WTC11 (cell line): Measurements from ENCODE around the gene SLC39A6. TPM values are rescaled to one million over a fixed set of nuclear protein-coding genes. Genes with fewer than 3 reads are reported as not detected.

Experiments used
- ATAC-seq: fragments of 200-7000 bp; cut with Tn5 transposase; 2 replicates; pipeline ENCODE4 v1.10.0; 2021; ENCODE audit warnings: mild to moderate bottlenecking, moderate library complexity
- CTCF ChIA-PET: fragments of 300-600 bp; sonication (Branson Sonifier 250); formaldehyde crosslinking; loops from one replicate; lab custom pipeline; 2021; ENCODE audit warnings: antibody characterized with exemption; lab: Charles Lee
- POLR2A ChIA-PET: fragments of 350-600 bp; sonication (Branson Sonifier 250); formaldehyde crosslinking; loops from one replicate; lab custom pipeline; 2021; ENCODE audit warnings: antibody characterized with exemption; lab: Charles Lee
- DNase-seq: peaks from one replicate; pipeline ENCODE4 v3.0.0; 2021; ENCODE audit warnings: low spot score
- H3K27ac Mint-ChIP-seq: 2 replicates; pipeline ENCODE4 v1.8.0; 2021; ENCODE audit warnings: mixed read lengths
- H3K27me3 Mint-ChIP-seq: 2 replicates; pipeline ENCODE4 v1.8.0; 2021; ENCODE audit warnings: low read depth, mild to moderate bottlenecking, moderate library complexity, mixed read lengths
- H3K36me3 Mint-ChIP-seq: 2 replicates; pipeline ENCODE4 v1.8.0; 2021; ENCODE audit warnings: mixed read lengths
- H3K4me1 Mint-ChIP-seq: 2 replicates; pipeline ENCODE4 v1.8.0; 2022; ENCODE audit warnings: mixed read lengths
- H3K4me3 Mint-ChIP-seq: 2 replicates; pipeline ENCODE4 v1.8.0; 2021; ENCODE audit warnings: mild to moderate bottlenecking, moderate library complexity, mixed read lengths
- H3K9me3 Mint-ChIP-seq: 2 replicates; pipeline ENCODE4 v1.8.0; 2021; ENCODE audit warnings: mixed read lengths
- AFF4 ChIP-seq: sonication (generic); formaldehyde crosslinking; IDR thresholded peaks from 2 replicates; pipeline ENCODE4 v1.8.1; 2023; ENCODE audit warnings: mild to moderate bottlenecking, missing genetic modification reagents, borderline replicate concordance
- E2F4 ChIP-seq: sonication (generic); formaldehyde crosslinking; IDR thresholded peaks from 2 replicates; pipeline ENCODE4 v1.8.1; 2022; ENCODE audit warnings: low read depth, mild to moderate bottlenecking, moderate library complexity, missing genetic modification reagents, borderline replicate concordance
- EMX1 ChIP-seq: fragments of 250-450 bp; sonication (Bioruptor Pico); IDR thresholded peaks from 2 replicates; pipeline ENCODE4 v1.8.0; 2021; ENCODE audit warnings: mild to moderate bottlenecking
- FOXP1 ChIP-seq: sonication (generic); formaldehyde crosslinking; IDR thresholded peaks from 2 replicates; pipeline ENCODE4 v1.8.0; 2022; ENCODE audit warnings: missing genetic modification reagents, mild to moderate bottlenecking, moderate library complexity, borderline replicate concordance
- GRHL2 ChIP-seq: fragments of 250-450 bp; sonication (Bioruptor Pico); IDR thresholded peaks from 2 replicates; pipeline ENCODE4 v1.8.0; 2022; ENCODE audit warnings: mild to moderate bottlenecking, moderate library complexity; ENCODE audit not compliant: insufficient replicate concordance, severe bottlenecking
- JUN ChIP-seq: sonication (generic); formaldehyde crosslinking; IDR thresholded peaks from 2 replicates; pipeline ENCODE4 v1.8.0; 2023; ENCODE audit warnings: mild to moderate bottlenecking, missing genetic modification reagents
- KAT7 ChIP-seq: sonication (generic); formaldehyde crosslinking; IDR thresholded peaks from 2 replicates; pipeline ENCODE4 v1.8.1; 2023; ENCODE audit warnings: missing genetic modification reagents, mild to moderate bottlenecking, borderline replicate concordance
- NR2C2 ChIP-seq: sonication (generic); formaldehyde crosslinking; IDR thresholded peaks from 2 replicates; pipeline ENCODE4 v1.8.0; 2022; ENCODE audit warnings: mild to moderate bottlenecking, missing genetic modification reagents
- PRRX2 ChIP-seq: fragments of 250-450 bp; sonication (Bioruptor Pico); IDR thresholded peaks from 2 replicates; pipeline ENCODE4 v1.8.0; 2021; ENCODE audit warnings: mild to moderate bottlenecking
- SMAD3 ChIP-seq: sonication (generic); formaldehyde crosslinking; IDR thresholded peaks from 2 replicates; pipeline ENCODE4 v1.8.0; 2022; ENCODE audit warnings: missing genetic modification reagents, mild to moderate bottlenecking, borderline replicate concordance
- SMAD4 ChIP-seq: sonication (generic); formaldehyde crosslinking; IDR thresholded peaks from 2 replicates; pipeline ENCODE4 v1.8.0; 2022; ENCODE audit warnings: mild to moderate bottlenecking, missing genetic modification reagents
- ZNF219 ChIP-seq: sonication (generic); formaldehyde crosslinking; IDR thresholded peaks from 2 replicates; pipeline ENCODE4 v1.8.0; 2023; ENCODE audit warnings: missing genetic modification reagents, mild to moderate bottlenecking, borderline replicate concordance
- ZNF232 ChIP-seq: sonication (generic); formaldehyde crosslinking; IDR thresholded peaks from 2 replicates; pipeline ENCODE4 v1.8.0; 2022; ENCODE audit warnings: mild to moderate bottlenecking, missing genetic modification reagents
- ZNF263 ChIP-seq: sonication (generic); formaldehyde crosslinking; IDR thresholded peaks from 2 replicates; pipeline ENCODE4 v1.8.1; 2022; ENCODE audit warnings: low read depth, mild to moderate bottlenecking, moderate library complexity, missing genetic modification reagents
- ZNF416 ChIP-seq: fragments of 250-450 bp; sonication (Bioruptor Pico); IDR thresholded peaks from 2 replicates; pipeline ENCODE4 v1.9.0; 2021; ENCODE audit warnings: mild to moderate bottlenecking, inconsistent platforms
- ZNF423 ChIP-seq: fragments of 250-450 bp; sonication (Bioruptor Pico); IDR thresholded peaks from 2 replicates; pipeline ENCODE4 v2.1.2; 2022; ENCODE audit warnings: mild to moderate bottlenecking, moderate library complexity
- ZNF512 ChIP-seq: sonication (generic); formaldehyde crosslinking; IDR thresholded peaks from 2 replicates; pipeline ENCODE4 v1.8.1; 2022; ENCODE audit warnings: missing genetic modification reagents, borderline replicate concordance
- ZNF532 ChIP-seq: fragments of 250-450 bp; sonication (Bioruptor Pico); IDR thresholded peaks from 2 replicates; pipeline ENCODE4 v1.9.0; 2021; ENCODE audit warnings: mild to moderate bottlenecking, borderline replicate concordance
- total RNA-seq: library from RNA; stranded (reverse); gene quantifications from 3 replicates; pipeline ENCODE4 v1.2.3, GENCODE V29; 2021
- TF ChIP-seq, protein P1 (sequence below): sonication (generic); formaldehyde crosslinking; conservative IDR thresholded peaks from 2 replicates; pipeline ENCODE4 v1.8.1; 2022; ENCODE audit warnings: mild to moderate bottlenecking, missing genetic modification reagents
- TF ChIP-seq, protein P2 (sequence below): sonication (generic); formaldehyde crosslinking; IDR thresholded peaks from 2 replicates; pipeline ENCODE4 v1.8.1; 2023; ENCODE audit warnings: mild to moderate bottlenecking, missing genetic modification reagents
- TF ChIP-seq, protein P3 (sequence below): sonication (generic); formaldehyde crosslinking; IDR thresholded peaks from 2 replicates; pipeline ENCODE4 v1.8.1; 2023; ENCODE audit warnings: mild to moderate bottlenecking, missing genetic modification reagents, moderate library complexity
- TF ChIP-seq, protein P4 (sequence below): sonication (generic); formaldehyde crosslinking; IDR thresholded peaks from 2 replicates; pipeline ENCODE4 v1.8.1; 2023; ENCODE audit warnings: mild to moderate bottlenecking, missing genetic modification reagents, moderate library complexity

The SLC39A6 gene
- total RNA-seq, 1 experiment from 2014 or later: 29.2 TPM

GRCh38 chr18:36101943-36102342 lies 27.2 kb downstream of the SLC39A6 start:
- CTCF ChIA-PET: interaction anchor here (1.1 to 1.2 kb wide), 2 partner anchors 84 to 183 kb away, joined by 3 read pairs; no protein-coding TSS in a partner anchor
- H3K36me3 Mint-ChIP-seq: peaks cover 12% of the 10 kb centered on the region
- TF ChIP-seq JUN (CRISPR knock-in tag) (no peak), SMAD3 (CRISPR knock-in tag) (no peak), KAT7 (CRISPR knock-in tag) (no peak), E2F4 (no peak), ZNF416 (CRISPR knock-in tag) (no peak), SMAD4 (no peak), AFF4 (CRISPR knock-in tag) (no peak), ZNF263 (CRISPR knock-in tag) (no peak), EMX1 (CRISPR knock-in tag) (no peak), ZNF219 (no peak), GRHL2 (CRISPR knock-in tag) (no peak), FOXP1 (CRISPR knock-in tag) (no peak), ZNF532 (CRISPR knock-in tag) (no peak), PRRX2 (CRISPR knock-in tag) (no peak)
- TF ChIP-seq, protein P1, sequence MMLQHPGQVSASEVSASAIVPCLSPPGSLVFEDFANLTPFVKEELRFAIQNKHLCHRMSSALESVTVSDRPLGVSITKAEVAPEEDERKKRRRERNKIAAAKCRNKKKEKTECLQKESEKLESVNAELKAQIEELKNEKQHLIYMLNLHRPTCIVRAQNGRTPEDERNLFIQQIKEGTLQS: no peak
- no peak for DNase-seq
- no peak overlapping the region for H3K27ac Mint-ChIP-seq
- ATAC-seq: no peak
- H3K4me3 Mint-ChIP-seq: no peak overlapping the region
- peaks cover 2% of the 10 kb centered on the region; the same call in 1 of the 2 replicates for H3K27me3 Mint-ChIP-seq
- no peaks in the 10 kb centered on the region for H3K4me1 Mint-ChIP-seq
- H3K9me3 Mint-ChIP-seq: peaks cover 33% of the 10 kb centered on the region
- POLR2A ChIA-PET: no interaction called here

- peaks cover 33% of the 10 kb centered on the region for H3K9me3 Mint-ChIP-seq
- H3K4me3 Mint-ChIP-seq: no peak overlapping the region
- DNase-seq: no peak
- H3K36me3 Mint-ChIP-seq: peaks cover 12% of the 10 kb centered on the region
- H3K4me1 Mint-ChIP-seq: no peaks in the 10 kb centered on the region
- ATAC-seq: no peak
- peaks cover 2% of the 10 kb centered on the region; the same call in 1 of the 2 replicates for H3K27me3 Mint-ChIP-seq
- ChIA-PET POLR2A (no interaction called here), CTCF (interaction anchor here (0.8 kb wide), 1 partner anchor 82 kb away, joined by 3 read pairs; no protein-coding TSS in a partner anchor)
- no peak overlapping the region for H3K27ac Mint-ChIP-seq
- TF ChIP-seq GRHL2 (CRISPR knock-in tag) (no peak), ZNF232 (CRISPR knock-in tag) (no peak), NR2C2 (CRISPR knock-in tag) (no peak), ZNF423 (CRISPR knock-in tag) (no peak), EMX1 (CRISPR knock-in tag) (no peak), ZNF512 (CRISPR knock-in tag) (no peak)
- TF ChIP-seq, protein P2, sequence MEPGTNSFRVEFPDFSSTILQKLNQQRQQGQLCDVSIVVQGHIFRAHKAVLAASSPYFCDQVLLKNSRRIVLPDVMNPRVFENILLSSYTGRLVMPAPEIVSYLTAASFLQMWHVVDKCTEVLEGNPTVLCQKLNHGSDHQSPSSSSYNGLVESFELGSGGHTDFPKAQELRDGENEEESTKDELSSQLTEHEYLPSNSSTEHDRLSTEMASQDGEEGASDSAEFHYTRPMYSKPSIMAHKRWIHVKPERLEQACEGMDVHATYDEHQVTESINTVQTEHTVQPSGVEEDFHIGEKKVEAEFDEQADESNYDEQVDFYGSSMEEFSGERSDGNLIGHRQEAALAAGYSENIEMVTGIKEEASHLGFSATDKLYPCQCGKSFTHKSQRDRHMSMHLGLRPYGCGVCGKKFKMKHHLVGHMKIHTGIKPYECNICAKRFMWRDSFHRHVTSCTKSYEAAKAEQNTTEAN (CRISPR knock-in tag): no peak
- TF ChIP-seq, protein P3, sequence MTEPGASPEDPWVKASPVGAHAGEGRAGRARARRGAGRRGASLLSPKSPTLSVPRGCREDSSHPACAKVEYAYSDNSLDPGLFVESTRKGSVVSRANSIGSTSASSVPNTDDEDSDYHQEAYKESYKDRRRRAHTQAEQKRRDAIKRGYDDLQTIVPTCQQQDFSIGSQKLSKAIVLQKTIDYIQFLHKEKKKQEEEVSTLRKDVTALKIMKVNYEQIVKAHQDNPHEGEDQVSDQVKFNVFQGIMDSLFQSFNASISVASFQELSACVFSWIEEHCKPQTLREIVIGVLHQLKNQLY (CRISPR knock-in tag): no peak
- TF ChIP-seq, protein P4, sequence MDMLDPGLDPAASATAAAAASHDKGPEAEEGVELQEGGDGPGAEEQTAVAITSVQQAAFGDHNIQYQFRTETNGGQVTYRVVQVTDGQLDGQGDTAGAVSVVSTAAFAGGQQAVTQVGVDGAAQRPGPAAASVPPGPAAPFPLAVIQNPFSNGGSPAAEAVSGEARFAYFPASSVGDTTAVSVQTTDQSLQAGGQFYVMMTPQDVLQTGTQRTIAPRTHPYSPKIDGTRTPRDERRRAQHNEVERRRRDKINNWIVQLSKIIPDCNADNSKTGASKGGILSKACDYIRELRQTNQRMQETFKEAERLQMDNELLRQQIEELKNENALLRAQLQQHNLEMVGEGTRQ (CRISPR knock-in tag): no peak
These were observed 29.8 kb downstream of the SLC39A6 start for GRCh38 chr18:36099311-36099710.
